Stimulated activated CD4-positive, alpha-beta T cell treated with anti-CD3 and anti-CD28 coated beads, Interleukin-1b, Interleukin-23, amount 100 ng/mL, for 4 hours (primary cell): Measurements from ENCODE around the gene GPS1.

ENCODE experiments used
- DNase-seq, 2 donors: peaks; one replicate each; pipeline ENCODE4 v3.0.0-alpha.2; 2020; ENCODE audit warnings: low read depth in 2 of 2

GPS1 gene

DNA sequence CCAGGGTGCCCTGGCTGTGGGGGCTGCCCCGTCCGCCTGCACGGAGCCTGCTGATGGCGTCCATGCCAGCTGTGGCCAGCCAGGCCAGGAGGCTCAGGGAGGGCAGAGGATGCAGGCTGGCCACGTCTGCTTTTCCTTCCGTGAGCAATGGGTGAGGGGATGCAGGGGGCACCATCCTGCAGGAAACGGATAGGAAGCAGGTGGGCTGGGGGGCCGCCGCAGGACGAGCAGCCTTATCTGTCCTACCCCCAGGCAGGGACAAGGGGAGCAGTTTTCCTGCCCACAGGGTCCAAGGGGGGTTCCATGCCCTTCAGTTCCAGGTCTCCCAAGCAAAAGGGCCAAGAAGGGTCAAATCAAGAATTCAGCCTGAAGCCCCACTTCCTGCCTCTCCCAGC lies 7.2 kb downstream of the GPS1 start:
- no peak for DNase-seq

DNA sequence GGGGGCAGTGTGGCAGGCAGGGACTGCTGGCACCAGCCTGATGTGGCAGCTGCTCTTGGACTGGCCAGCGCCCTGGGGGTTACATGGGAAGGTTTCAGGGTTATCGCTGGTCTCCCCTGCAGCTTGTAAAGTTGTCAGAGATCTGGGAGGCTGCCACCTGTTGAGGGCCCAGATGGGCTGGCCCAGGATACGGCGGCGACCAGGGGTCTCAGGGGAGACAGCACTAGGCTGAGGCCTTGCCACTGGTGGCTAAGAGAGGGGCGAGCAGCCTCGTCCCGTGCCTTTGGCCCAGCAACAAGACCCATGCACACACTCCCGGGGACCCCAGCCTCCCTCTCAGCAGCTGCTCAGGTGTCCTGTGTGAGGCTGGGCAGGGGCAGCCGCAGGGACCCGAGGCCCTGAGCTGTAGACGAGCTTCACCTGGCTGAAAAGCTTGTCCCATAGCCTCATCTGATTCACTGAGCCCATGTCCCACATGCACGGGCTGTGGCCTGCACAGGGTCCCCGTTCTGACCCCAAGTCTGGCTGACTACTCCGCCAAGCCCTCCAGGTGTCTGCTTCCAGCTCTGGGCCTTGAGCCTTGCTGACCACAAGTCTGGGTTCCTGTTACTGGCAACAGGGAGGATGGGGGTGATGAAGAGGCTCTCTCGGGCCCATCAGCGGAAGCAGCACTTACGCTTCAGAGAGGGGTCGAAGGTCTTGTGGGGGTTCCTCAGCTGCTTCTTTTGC lies 7.7 kb downstream of the GPS1 start:
- no peak for DNase-seq

- DNase-seq: no peak
These were observed 8.3 kb downstream of the GPS1 start for GRCh38 chr17:82060001-82060380.

DNA sequence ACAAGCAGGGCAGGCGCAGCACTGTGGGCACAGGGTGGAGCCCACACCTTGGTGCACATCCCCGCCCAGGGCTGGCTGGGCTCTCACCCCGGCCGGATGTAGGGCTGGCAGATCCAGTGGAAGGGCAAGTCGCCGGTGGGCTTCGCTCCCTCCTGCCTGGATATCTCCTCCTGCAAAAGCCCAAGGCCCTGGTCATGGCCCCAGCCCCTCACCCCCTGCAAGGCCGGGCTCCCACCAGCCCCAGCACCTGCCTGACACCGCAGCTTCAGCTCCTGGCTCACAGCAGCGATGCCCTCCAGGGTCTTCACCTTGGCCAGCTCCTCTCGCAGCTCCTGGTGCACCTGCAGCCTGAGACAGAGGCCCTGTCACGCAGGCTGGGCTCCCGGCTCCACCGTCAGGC lies 8.9 kb downstream of the GPS1 start:
- no peak for DNase-seq

GRCh38 chr17:82061047-82061925 lies 9.6 kb downstream of the GPS1 start:
- no peak for DNase-seq

DNA sequence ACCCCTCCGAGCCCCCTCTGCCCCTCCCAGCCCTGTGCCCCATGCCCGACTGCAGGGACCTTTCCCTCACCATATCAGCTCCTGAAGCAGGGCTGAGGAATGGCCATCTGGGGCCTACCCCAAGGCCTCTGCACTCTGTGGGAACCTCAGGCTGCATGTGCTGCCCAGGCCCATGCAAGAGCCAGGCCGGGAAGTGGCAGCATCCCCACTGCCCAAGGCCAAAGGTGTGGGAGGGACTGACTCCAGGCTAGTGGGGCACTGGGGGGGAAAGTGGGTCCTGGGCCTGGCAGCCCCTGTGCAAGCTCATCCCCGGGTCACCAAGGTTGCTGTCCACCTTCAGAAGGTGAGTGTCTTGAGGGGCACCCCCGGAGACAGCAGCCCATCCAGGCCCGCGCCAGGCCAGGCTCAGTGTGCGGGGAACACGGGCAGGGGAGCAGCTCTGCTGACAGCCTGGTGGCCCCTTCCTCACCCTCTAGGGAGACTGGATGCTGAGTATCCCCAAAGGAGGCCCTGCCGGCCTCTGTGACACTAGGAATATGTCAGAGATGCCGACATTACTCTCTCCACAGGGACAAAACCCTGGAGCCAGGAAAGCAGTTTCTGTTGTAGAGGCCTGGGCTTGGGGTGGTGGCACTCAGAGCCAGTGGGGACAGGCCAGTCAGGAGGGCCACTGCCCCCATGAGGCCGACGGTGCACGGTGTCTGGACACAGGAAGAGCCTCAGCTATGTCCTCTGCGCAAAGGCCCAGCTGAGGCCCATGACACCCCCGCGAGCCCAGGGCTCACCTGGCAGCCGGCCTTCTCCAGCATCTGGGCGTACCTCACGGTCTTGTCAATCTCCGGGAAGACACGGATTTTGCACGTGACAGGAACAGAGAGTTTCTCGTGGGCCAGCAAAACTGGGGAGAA lies 10.6 kb downstream of the GPS1 start:
- no peak for DNase-seq

- no peak for DNase-seq
These were observed 11.3 kb downstream of the GPS1 start for GRCh38 chr17:82062984-82063368.

- DNase-seq: no peak
These were observed 12.0 kb downstream of the GPS1 start for GRCh38 chr17:82063424-82064415.

DNA sequence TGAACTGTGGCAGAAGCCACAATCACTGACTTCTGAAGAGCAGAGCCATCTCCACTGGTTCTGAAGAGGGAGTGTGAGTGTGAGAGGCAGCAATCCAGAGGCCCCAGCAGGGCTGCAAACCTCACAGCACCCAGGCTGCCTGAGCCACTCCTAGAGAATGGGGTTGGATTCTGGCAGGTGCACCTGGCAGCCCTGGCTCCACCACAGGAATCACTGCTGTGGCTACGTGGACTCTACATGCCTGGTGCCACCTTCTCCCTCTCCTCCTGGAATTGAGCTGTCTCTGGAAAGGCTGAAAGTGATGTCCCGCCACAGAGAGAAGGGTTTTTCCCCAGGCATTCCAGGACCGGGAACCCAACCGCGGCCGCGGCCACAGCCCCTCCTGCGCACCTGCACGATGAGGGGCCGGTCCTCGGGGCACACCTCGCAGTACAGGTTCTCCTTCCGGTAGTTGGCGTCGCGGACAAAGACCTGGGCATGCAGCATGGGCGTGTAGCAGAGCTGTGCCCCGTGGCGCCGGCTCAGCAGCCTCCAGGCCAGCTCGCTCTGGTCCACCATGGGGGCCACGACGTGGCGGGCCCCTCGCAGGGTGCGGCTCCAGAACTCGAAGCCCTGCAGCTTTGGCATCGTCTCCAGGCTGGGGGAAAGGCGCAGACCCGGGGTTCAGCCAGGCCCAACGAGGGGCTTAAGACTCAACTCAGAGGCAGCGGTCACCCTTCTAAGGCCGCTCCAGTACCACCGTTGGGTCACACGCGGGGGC lies 12.9 kb downstream of the GPS1 start:
- no peak for DNase-seq

DNA sequence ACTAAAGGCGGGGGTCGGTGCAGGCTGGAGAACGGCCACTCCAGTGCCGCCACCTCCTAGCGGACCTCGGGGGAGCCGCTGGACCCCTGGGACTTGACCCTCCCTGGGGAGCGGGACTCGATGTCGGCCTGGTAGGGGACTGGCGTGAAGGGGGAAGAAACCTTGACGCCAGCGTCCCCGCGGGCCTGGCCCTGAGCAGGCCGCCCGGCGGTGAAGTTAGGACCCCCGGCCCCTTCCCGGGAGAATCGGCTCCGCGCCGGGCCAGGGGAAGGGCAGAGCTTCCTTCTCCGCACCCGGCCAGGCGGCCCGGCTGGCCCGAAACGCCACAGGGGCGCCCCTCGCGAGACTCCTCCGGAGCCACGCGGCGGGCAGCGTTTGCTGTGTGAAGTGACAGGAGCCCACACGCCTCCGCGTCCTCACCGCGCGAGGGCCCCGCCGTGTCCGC lies 13.5 kb downstream of the GPS1 start:
- DNase-seq: peak in 1 of 2 donors; percentile 10

DNA sequence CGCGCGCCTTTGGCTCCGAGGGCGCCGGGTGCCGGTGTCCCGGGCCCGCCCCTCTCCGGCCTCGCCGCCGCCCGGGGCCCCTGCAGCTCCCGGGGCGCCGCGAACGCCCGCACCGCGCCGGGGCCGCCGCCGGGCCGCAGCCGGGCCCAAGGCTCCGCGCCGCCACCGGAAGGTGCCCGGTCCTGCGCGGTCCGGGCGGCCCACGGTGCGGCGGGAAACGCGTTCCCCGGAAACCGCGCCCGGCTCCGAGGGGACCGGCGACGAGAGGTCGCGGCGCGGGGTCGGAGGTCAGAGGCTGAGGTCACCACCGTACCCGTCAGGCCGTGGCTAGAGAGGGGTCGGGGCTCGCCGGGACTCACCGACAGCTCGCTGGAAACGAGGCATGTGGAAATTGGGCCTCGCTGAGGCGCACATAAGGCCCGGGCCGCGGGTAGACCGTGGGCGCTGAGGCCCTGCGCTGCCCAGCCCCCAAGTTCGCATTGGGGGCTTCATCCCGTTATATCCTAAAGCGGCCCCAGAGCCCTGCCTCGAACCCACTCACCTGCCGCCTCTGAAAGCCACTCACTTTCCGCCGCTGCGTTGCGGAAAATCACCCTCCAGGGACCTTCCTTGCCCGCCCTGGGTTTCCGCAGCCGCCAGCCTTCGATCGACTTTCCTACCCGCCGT lies 14.1 kb downstream of the GPS1 start, which contains the start of gene DUS1L:
Gene DUS1L, minus strand, starts transcription at position 167 of the 666 bp plus-strand sequence. CDS start 745 bp downstream, outside the sequence.
- peak; percentile 69 for DNase-seq

GRCh38 chr17:82070611-82071010 lies 18.9 kb downstream of the GPS1 start:
- no peak for DNase-seq

DNA sequence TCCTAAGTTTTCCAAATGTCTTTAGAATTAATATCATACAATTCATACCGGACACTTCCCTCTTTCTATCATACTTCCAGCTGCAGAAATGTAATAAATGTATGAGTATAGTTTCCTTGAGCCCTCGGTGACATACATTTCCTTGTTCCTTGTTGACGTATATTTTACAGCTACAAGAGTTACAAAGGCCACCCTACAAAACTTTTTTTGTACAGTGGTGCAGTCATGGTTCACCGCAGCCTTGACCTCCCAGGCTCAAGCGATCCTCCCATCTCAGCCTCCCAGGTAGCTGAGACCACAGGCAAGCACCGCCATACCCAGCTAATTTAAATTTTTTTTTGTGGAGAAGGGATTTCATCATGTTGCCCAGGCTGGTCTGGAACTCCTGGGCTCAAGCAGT lies 21.1 kb downstream of the GPS1 start:
- no peak for DNase-seq

DNA sequence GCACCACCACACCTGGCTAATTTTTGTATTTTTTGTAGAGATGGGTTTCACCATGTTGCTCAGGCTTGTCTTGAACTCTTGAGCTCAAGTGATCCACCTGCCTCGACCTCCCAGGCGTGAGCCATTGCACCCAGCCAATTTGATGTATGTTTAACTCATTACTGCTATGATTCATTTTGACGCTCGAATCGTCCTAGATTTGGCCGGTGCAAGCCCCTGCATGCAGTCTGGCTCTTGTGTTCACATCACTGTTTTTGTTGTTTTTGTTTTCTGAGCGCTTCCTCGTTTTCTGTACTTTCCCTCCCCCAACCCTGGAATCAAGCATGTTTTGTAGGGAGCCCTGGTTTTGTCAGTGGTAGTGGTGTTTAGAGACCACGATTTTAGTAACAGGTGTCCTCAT lies 21.7 kb downstream of the GPS1 start:
- no peak for DNase-seq

- no peak for DNase-seq
These were observed 24.5 kb downstream of the GPS1 start for GRCh38 chr17:82076018-82076784.

GRCh38 chr17:82076785-82077591 lies 25.3 kb downstream of the GPS1 start:
- no peak for DNase-seq

DNA sequence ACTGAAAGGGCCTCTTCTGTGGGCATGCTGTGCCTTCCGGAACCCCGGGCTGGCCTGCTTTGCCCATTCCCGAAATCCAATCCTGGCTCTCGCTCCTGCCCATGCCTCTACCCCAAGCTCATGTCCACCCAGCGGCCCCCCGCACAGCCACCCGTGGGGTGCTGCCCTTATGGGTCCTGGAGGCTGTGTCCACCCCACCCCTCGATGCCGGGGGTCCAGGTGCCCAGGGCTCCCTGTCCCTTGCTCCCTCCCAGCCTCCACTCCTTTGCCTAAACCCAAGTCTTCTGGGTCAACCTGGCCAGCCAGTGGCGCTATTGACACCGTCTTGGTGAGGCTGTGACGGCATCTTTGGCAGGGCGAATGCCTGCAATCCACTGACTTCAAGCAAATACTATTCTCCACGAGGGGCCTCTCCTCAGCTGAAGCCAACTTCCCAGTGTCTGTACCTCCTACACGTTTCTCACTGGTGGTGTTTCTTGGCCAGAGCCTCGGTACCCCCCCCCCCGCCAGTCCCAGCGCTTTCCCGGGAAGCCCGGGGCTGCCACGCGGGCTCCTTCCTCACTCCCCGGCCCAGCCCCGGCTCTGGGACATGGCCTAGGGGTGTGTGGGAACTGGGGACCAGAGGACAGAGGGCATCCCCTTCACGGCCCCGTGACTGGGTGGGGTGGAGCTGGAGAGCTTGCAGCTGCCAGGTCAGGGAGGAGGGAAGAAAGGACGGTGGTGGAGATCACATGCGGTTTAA lies 26.1 kb downstream of the GPS1 start:
- no peak for DNase-seq
